A673 (cell line): ENCODE measurements around the gene FRAS1. TPM values are rescaled to one million over a fixed set of nuclear protein-coding genes. Genes with fewer than 3 reads are reported as not detected.

Experiments used
- BruUV-seq: library from RNA; stranded (reverse); fragments of 400-500 nt; replicated peaks from 2 replicates; lab custom pipeline; 2021; lab: Mats Ljungman, UMichigan
- CTCF ChIA-PET: fragments of 300-600 bp; sonication (Branson Sonifier 250); formaldehyde crosslinking; loops from one replicate; lab custom pipeline; 2022; ENCODE audit warnings: antibody characterized with exemption; lab: Charles Lee
- POLR2A ChIA-PET: fragments of 300-600 bp; sonication (Branson Sonifier 250); formaldehyde crosslinking; loops from one replicate; lab custom pipeline; 2022; ENCODE audit warnings: antibody characterized with exemption; ENCODE audit not compliant: low non-redundant PET; lab: Charles Lee
- DNase-seq: peaks from one replicate; pipeline ENCODE4 v3.0.0-alpha.2; 2015; ENCODE audit warnings: low spot score
- H3K27ac ChIP-seq: fragments of 200-600 bp; sonication (generic); 2 replicates; pipeline ENCODE4 v1.5.1; 2016; ENCODE audit warnings: mixed run types, low read depth, mild to moderate bottlenecking, mixed read lengths, antibody characterized with exemption, low read length; ENCODE audit not compliant: poor library complexity, severe bottlenecking
- H3K27me3 ChIP-seq: fragments of 200-600 bp; sonication (generic); replicated peaks from 2 replicates; pipeline ENCODE4 v1.6.1; 2017; ENCODE audit warnings: mixed run types, low read depth, mild to moderate bottlenecking, mixed read lengths, antibody characterized with exemption, low read length; ENCODE audit not compliant: insufficient read depth, poor library complexity
- H3K36me3 ChIP-seq: fragments of 200-600 bp; sonication (generic); 2 replicates; pipeline ENCODE4 v1.6.1; 2016; ENCODE audit warnings: mixed run types, mild to moderate bottlenecking, mixed read lengths, antibody characterized with exemption, low read length; ENCODE audit not compliant: insufficient read depth, poor library complexity, severe bottlenecking
- H3K4me1 ChIP-seq: fragments of 200-600 bp; sonication (generic); 2 replicates; pipeline ENCODE4 v1.6.1; 2017; ENCODE audit warnings: mixed run types, mild to moderate bottlenecking, mixed read lengths, antibody characterized with exemption, low read length; ENCODE audit not compliant: insufficient read depth, poor library complexity, severe bottlenecking
- H3K4me3 ChIP-seq: fragments of 200-600 bp; sonication (generic); 2 replicates; pipeline ENCODE4 v1.5.1; 2016; ENCODE audit warnings: low read depth, mixed run types, mild to moderate bottlenecking, mixed read lengths, low read length; ENCODE audit not compliant: poor library complexity, severe bottlenecking
- H3K9me3 ChIP-seq: fragments of 200-600 bp; sonication (generic); 2 replicates; pipeline ENCODE4 v1.6.1; 2016; ENCODE audit warnings: mixed run types, low read depth, mild to moderate bottlenecking, mixed read lengths, antibody characterized with exemption, low read length; ENCODE audit not compliant: poor library complexity, severe bottlenecking
- EZH2 ChIP-seq: fragments of 200-600 bp; sonication (generic); IDR thresholded peaks from 2 replicates; pipeline ENCODE4 v1.6.1; 2017; ENCODE audit warnings: borderline replicate concordance, low read depth, mild to moderate bottlenecking, mixed read lengths, antibody characterized with exemption, low read length; ENCODE audit not compliant: poor library complexity, severe bottlenecking
- intact Hi-C: fragments of 100-400 bp; cut with micrococcal nuclease; formaldehyde crosslinking; loops from one replicate; pipeline ENCODE4 v1.10.0; 2022; ENCODE audit not compliant: unreplicated experiment
- total RNA-seq: library from RNA; stranded (reverse); gene quantifications from 2 replicates; pipeline ENCODE4 v1.2.3, GENCODE V29; 2021
- TF ChIP-seq, protein P1 (sequence below): fragments of 300-800, 200-600 bp; sonication (generic); conservative IDR thresholded peaks from 2 replicates; pipeline ENCODE4 v1.5.1; 2017; ENCODE audit warnings: low read depth, mild to moderate bottlenecking, antibody characterized with exemption, low read length, moderate library complexity, mixed read lengths

The FRAS1 gene
- total RNA-seq, 1 experiment from 2014 or later, result 0.06 TPM

DNA sequence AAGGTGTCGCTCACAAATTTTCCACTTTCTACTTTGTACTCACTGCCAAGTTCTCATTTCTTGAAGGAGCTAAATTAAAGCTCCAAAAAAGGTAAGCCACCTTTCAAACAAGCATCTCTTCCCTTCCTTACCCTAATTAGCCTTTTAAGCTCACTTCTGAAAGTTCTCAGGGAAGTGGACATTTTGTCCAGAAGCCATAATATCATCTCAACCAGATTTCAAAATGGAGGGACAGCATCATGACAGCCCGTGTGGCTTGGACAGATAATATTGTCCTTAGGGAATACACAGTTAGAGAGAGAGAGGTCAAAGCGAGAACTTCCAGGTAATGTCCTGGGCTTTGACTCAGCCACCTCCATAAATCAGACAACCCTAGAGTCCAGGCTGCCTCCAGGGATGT lies 400.6 kb downstream of the FRAS1 start:
- H3K36me3 ChIP-seq, result no peaks in the 10 kb centered on the region
- no TSS peak for BruUV-seq
- H3K4me1 ChIP-seq, result no peaks in the 10 kb centered on the region
- no peaks in the 10 kb centered on the region for H3K9me3 ChIP-seq
- POLR2A ChIA-PET, result no interaction called here
- CTCF ChIA-PET, result no interaction called here
- no peak overlapping the region for H3K4me3 ChIP-seq
- DNase-seq, result no peak
- intact Hi-C loops, result no loop called here
- TF ChIP-seq, protein P1, sequence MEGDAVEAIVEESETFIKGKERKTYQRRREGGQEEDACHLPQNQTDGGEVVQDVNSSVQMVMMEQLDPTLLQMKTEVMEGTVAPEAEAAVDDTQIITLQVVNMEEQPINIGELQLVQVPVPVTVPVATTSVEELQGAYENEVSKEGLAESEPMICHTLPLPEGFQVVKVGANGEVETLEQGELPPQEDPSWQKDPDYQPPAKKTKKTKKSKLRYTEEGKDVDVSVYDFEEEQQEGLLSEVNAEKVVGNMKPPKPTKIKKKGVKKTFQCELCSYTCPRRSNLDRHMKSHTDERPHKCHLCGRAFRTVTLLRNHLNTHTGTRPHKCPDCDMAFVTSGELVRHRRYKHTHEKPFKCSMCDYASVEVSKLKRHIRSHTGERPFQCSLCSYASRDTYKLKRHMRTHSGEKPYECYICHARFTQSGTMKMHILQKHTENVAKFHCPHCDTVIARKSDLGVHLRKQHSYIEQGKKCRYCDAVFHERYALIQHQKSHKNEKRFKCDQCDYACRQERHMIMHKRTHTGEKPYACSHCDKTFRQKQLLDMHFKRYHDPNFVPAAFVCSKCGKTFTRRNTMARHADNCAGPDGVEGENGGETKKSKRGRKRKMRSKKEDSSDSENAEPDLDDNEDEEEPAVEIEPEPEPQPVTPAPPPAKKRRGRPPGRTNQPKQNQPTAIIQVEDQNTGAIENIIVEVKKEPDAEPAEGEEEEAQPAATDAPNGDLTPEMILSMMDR, result no peak
- no peak for TF ChIP-seq EZH2
- no peak overlapping the region for H3K27ac ChIP-seq
- no peaks in the 10 kb centered on the region for H3K27me3 ChIP-seq

DNA sequence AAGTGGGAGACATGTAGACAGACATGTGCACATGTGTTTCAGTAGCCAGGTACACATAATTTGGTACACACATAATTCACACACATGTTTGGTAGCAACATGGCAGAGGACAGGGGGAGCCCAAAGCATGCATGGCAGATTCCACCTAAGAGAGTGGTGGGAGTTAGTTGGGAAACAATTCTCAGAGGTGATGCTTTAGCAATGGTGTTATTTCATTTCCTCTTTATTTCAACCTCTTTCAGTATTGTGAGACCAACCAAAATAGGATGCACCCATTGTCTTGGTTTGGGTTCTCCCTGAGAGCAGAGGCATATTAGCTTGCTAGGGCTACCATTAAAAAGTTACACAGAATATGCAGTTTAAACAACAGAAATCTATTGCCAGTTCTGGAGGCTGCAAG lies 402.2 kb downstream of the FRAS1 start:
- CTCF ChIA-PET, result no interaction called here
- intact Hi-C loops, result no loop called here

DNA sequence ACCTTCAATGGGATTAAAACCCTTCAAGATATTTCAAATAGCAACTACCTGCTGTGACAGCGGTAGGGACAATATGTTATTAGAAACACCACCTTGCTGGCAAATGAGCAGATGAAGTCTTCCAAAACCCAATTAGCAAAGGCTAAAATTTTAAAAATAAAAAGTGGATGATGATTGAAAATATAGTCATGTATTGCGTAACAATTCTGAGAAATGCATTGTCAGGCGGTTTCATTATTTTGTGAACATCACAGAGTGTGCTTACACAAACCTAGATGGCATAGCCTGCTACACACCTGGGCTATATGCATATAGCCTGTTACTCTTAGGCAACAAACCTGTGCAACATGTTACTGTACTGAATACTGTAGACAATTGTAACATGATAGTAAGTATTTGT lies 403.2 kb downstream of the FRAS1 start:
- no peaks in the 10 kb centered on the region for H3K9me3 ChIP-seq
- BruUV-seq, result no TSS peak
- no peak for DNase-seq
- ChIA-PET CTCF (no interaction called here), POLR2A (no interaction called here)
- TF ChIP-seq, protein P1, result no peak
- TF ChIP-seq EZH2, result no peak
- no peaks in the 10 kb centered on the region for H3K27me3 ChIP-seq
- no peak overlapping the region for H3K4me3 ChIP-seq
- intact Hi-C loops, result no loop called here
- no peaks in the 10 kb centered on the region for H3K4me1 ChIP-seq
- no peak overlapping the region for H3K27ac ChIP-seq
- no peaks in the 10 kb centered on the region for H3K36me3 ChIP-seq

More for the DNA sequence above, 402.2 kb downstream of the FRAS1 start:
- no TSS peak for BruUV-seq
- TF ChIP-seq, protein P1, result no peak
- TF ChIP-seq EZH2, result no peak
- no peaks in the 10 kb centered on the region for H3K4me1 ChIP-seq
- no peaks in the 10 kb centered on the region for H3K9me3 ChIP-seq
- no peaks in the 10 kb centered on the region for H3K36me3 ChIP-seq
- H3K27me3 ChIP-seq, result no peaks in the 10 kb centered on the region
- H3K27ac ChIP-seq, result no peak overlapping the region
- no peak overlapping the region for H3K4me3 ChIP-seq
- POLR2A ChIA-PET, result no interaction called here
- DNase-seq, result no peak
